ENCODE data around the gene GBA3. TPM values are rescaled to one million over a fixed set of nuclear protein-coding genes. Genes with fewer than 3 reads are reported as not detected.

The GBA3 gene
- total RNA-seq, 2 experiments from 2014 or later, result not detected

DNA sequence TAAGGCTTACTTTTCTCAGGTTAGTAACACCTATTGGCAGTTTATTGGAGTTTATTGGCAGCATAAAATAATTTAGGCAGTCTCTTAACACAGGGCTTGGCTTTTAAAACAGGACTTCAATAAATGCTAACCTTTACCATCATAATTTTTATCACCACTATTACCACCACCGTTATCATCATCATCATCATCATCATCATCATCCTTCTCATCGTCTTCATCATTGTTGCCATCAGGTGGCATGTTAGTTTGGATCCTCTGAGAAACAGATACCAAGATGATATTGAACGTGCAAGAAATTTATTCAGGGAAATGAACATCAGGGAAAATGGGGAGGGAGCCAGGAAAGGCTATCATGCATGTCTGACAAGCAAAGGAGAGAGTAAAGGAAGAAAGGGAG is 16.2 kb downstream of the GBA3 start:
- intact Hi-C loops (cut with micrococcal nuclease), result no loop called here
- no peak for DNase-seq
- Mint-ChIP-seq H3K27ac (no peak overlapping the region), H3K4me3 (no peak overlapping the region), H3K4me1 (ENCODE audit: low read depth) (no peaks in the 10 kb centered on the region), H3K27me3 (peaks cover 2% of the 10 kb centered on the region), H3K9me3 (no peaks in the 10 kb centered on the region), H3K36me3 (no peaks in the 10 kb centered on the region)
- ChIA-PET POLR2A (no interaction called here), CTCF (no interaction called here)

GRCh38 chr4:22712105-22712504 is 19.4 kb downstream of the GBA3 start:
- intact Hi-C loops (cut with micrococcal nuclease), result no loop called here
- CTCF ChIA-PET, result no interaction called here
- H3K4me3 Mint-ChIP-seq, result no peak overlapping the region
- H3K9me3 Mint-ChIP-seq, result no peaks in the 10 kb centered on the region
- POLR2A ChIA-PET, result no interaction called here
- no peak for DNase-seq
- H3K27ac Mint-ChIP-seq, result no peak overlapping the region
- H3K27me3 Mint-ChIP-seq, result peaks cover 2% of the 10 kb centered on the region
- no peaks in the 10 kb centered on the region for H3K36me3 Mint-ChIP-seq
- no peaks in the 10 kb centered on the region for H3K4me1 Mint-ChIP-seq (ENCODE audit: low read depth)

DNA sequence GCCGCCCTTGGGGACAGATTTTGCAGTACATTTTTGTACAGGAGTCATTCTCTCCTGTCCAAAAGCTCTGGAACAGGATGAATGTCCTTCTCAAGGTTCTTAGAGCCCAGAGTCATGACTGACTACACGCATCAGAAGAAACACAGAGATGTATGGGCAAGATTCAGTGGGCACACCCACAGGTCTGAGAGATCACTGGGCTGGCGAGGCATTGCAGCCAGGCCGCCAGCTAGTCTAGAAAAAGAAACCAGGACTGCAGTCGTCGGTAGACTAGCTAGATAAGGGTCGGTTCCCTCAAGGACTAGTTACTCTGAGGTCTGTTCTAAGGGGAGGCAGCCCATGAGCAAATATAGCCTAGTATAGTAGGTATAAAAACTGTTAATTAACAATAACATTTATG is 19.8 kb downstream of the GBA3 start:
- Mint-ChIP-seq H3K27me3 (peaks cover 2% of the 10 kb centered on the region), H3K27ac (no peak overlapping the region), H3K4me3 (no peak overlapping the region), H3K4me1 (ENCODE audit: low read depth) (no peaks in the 10 kb centered on the region), H3K9me3 (no peaks in the 10 kb centered on the region), H3K36me3 (no peaks in the 10 kb centered on the region)
- intact Hi-C loops (cut with micrococcal nuclease), result no loop called here
- ChIA-PET CTCF (no interaction called here), POLR2A (no interaction called here)
- DNase-seq, result no peak

DNA sequence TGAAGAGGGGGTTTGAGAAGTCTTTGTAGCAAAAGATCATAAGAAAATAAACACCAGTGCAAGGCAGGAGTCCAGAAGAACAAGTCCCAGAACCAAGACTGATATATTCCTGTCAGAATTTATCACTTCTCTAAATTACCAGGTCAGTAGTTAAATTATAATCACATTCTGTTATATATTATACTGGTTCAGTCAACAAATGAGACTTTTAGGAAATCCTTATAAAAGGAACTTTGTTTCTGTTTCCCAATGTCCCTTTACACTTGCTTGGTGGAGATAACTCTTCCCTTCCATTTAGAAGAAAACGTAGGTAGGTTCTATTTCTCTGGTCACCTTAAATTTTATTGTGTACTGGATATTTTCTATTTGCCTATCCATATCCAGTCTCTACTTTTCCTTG is 21.1 kb downstream of the GBA3 start:
- no peaks in the 10 kb centered on the region for H3K4me1 Mint-ChIP-seq (ENCODE audit: low read depth)
- no peak overlapping the region for H3K4me3 Mint-ChIP-seq
- intact Hi-C loops (cut with micrococcal nuclease), result no loop called here
- no peaks in the 10 kb centered on the region for H3K9me3 Mint-ChIP-seq
- no peaks in the 10 kb centered on the region for H3K36me3 Mint-ChIP-seq
- ChIA-PET POLR2A (no interaction called here), CTCF (no interaction called here)
- DNase-seq, result no peak
- H3K27ac Mint-ChIP-seq, result no peak overlapping the region
- no peaks in the 10 kb centered on the region for H3K27me3 Mint-ChIP-seq

GRCh38 chr4:22719218-22719617 is 26.5 kb downstream of the GBA3 start:
- ChIA-PET POLR2A (no interaction called here), CTCF (no interaction called here)
- no peak overlapping the region for H3K27ac Mint-ChIP-seq
- no peak for DNase-seq
- no peaks in the 10 kb centered on the region for H3K27me3 Mint-ChIP-seq
- no peak overlapping the region for H3K4me3 Mint-ChIP-seq
- intact Hi-C loops (cut with micrococcal nuclease), result no loop called here
- peaks cover 4% of the 10 kb centered on the region for H3K9me3 Mint-ChIP-seq
- H3K4me1 Mint-ChIP-seq (ENCODE audit: low read depth), result no peaks in the 10 kb centered on the region
- H3K36me3 Mint-ChIP-seq, result no peaks in the 10 kb centered on the region

GRCh38 chr4:22720091-22720490 is 27.4 kb downstream of the GBA3 start:
- H3K9me3 Mint-ChIP-seq, result peaks cover 4% of the 10 kb centered on the region
- intact Hi-C loops (cut with micrococcal nuclease), result no loop called here
- DNase-seq, result no peak
- H3K27me3 Mint-ChIP-seq, result no peaks in the 10 kb centered on the region
- H3K27ac Mint-ChIP-seq, result no peak overlapping the region
- H3K36me3 Mint-ChIP-seq, result no peaks in the 10 kb centered on the region
- CTCF ChIA-PET, result no interaction called here
- H3K4me3 Mint-ChIP-seq, result no peak overlapping the region
- POLR2A ChIA-PET, result no interaction called here
- no peaks in the 10 kb centered on the region for H3K4me1 Mint-ChIP-seq (ENCODE audit: low read depth)

- H3K27ac Mint-ChIP-seq, result no peak overlapping the region
- POLR2A ChIA-PET, result no interaction called here
- no peaks in the 10 kb centered on the region for H3K27me3 Mint-ChIP-seq
- H3K4me1 Mint-ChIP-seq (ENCODE audit: low read depth), result no peaks in the 10 kb centered on the region
- CTCF ChIA-PET, result no interaction called here
- no peak for DNase-seq
- intact Hi-C loops (cut with micrococcal nuclease), result no loop called here
- H3K4me3 Mint-ChIP-seq, result no peak overlapping the region
- no peaks in the 10 kb centered on the region for H3K36me3 Mint-ChIP-seq
- peaks cover 4% of the 10 kb centered on the region for H3K9me3 Mint-ChIP-seq
Measured at GRCh38 chr4:22721204-22721603, 28.5 kb downstream of the GBA3 start.

- intact Hi-C loops (cut with micrococcal nuclease), result no loop called here
- H3K9me3 Mint-ChIP-seq, result peaks cover 5% of the 10 kb centered on the region
Measured at GRCh38 chr4:22730021-22730420, 37.3 kb downstream of the GBA3 start.

GRCh38 chr4:22733816-22734215 is 41.1 kb downstream of the GBA3 start:
- H3K36me3 Mint-ChIP-seq, result no peaks in the 10 kb centered on the region
- CTCF ChIA-PET, result no interaction called here
- POLR2A ChIA-PET, result no interaction called here
- no peak overlapping the region for H3K4me3 Mint-ChIP-seq
- no peak for DNase-seq
- peaks cover 2% of the 10 kb centered on the region for H3K9me3 Mint-ChIP-seq
- H3K27me3 Mint-ChIP-seq, result no peaks in the 10 kb centered on the region
- no peak overlapping the region for H3K27ac Mint-ChIP-seq
- intact Hi-C loops (cut with micrococcal nuclease), result no loop called here
- no peaks in the 10 kb centered on the region for H3K4me1 Mint-ChIP-seq (ENCODE audit: low read depth)

More at GRCh38 chr4:22730021-22730420, 37.3 kb downstream of the GBA3 start:
- ChIA-PET CTCF (no interaction called here), POLR2A (no interaction called here)
- Mint-ChIP-seq H3K36me3 (no peaks in the 10 kb centered on the region), H3K4me3 (no peak overlapping the region), H3K27me3 (no peaks in the 10 kb centered on the region), H3K27ac (no peak overlapping the region), H3K4me1 (ENCODE audit: low read depth) (no peaks in the 10 kb centered on the region)
- no peak for DNase-seq

DNA sequence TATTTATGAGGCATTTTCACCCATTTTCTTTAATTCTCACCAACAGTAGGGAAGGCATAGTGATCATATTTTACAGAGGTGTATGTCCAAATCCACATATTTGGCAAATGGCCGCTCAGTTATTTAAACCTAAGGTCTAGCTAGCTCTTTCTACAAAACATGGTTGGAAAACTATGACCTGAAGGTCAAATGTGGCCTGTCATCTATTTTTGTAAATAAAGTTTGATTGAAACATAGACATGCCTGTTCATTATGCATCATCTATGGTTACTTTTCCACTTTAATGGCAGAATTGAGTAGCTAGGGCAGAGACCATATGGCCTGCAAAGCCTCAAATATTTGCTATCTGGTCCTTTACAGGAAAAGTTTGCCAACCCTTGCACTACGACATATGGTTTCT is 44.2 kb downstream of the GBA3 start:
- H3K4me1 Mint-ChIP-seq (ENCODE audit: low read depth), result no peaks in the 10 kb centered on the region
- no peaks in the 10 kb centered on the region for H3K36me3 Mint-ChIP-seq
- no peak for DNase-seq
- no peak overlapping the region for H3K4me3 Mint-ChIP-seq
- no peak overlapping the region for H3K27ac Mint-ChIP-seq
- POLR2A ChIA-PET, result no interaction called here
- H3K27me3 Mint-ChIP-seq, result no peaks in the 10 kb centered on the region
- CTCF ChIA-PET, result no interaction called here
- intact Hi-C loops (cut with micrococcal nuclease), result no loop called here
- H3K9me3 Mint-ChIP-seq, result peaks cover 3% of the 10 kb centered on the region

- no peak overlapping the region for H3K27ac Mint-ChIP-seq
- H3K36me3 Mint-ChIP-seq, result no peaks in the 10 kb centered on the region
- no peak for DNase-seq
- H3K4me1 Mint-ChIP-seq (ENCODE audit: low read depth), result no peaks in the 10 kb centered on the region
- H3K27me3 Mint-ChIP-seq, result no peaks in the 10 kb centered on the region
- no peak overlapping the region for H3K4me3 Mint-ChIP-seq
- intact Hi-C loops (cut with micrococcal nuclease), result no loop called here
- CTCF ChIA-PET, result no interaction called here
- H3K9me3 Mint-ChIP-seq, result peaks cover 3% of the 10 kb centered on the region
- POLR2A ChIA-PET, result no interaction called here
Measured at GRCh38 chr4:22739968-22740367, 47.2 kb downstream of the GBA3 start.

DNA sequence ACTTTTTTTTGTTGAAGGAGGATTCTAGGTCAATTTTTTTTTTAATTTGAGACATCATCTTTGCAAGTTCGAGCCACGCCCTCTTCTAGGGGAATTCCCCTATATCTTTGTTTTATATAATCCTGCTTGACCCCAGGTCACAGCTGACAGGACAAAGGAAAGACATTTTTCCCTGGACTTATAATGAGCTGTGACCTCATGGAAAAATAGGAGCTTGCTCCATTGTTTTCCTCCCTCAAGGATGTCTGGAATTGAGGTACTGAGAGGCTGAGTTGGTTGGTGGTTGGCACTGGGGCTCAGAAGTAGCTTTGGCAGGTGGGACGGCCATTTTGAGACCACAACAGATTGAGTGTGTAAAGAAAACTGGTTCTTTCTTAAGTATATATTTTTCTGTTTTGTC is 49.0 kb downstream of the GBA3 start:
- ChIA-PET CTCF (no interaction called here), POLR2A (no interaction called here)
- Mint-ChIP-seq H3K4me3 (no peak overlapping the region), H3K27me3 (no peaks in the 10 kb centered on the region), H3K9me3 (peaks cover 3% of the 10 kb centered on the region), H3K27ac (no peak overlapping the region), H3K4me1 (ENCODE audit: low read depth) (no peaks in the 10 kb centered on the region), H3K36me3 (no peaks in the 10 kb centered on the region)
- DNase-seq, result no peak
- intact Hi-C loops (cut with micrococcal nuclease), result no loop called here

- ChIA-PET CTCF (no interaction called here), POLR2A (no interaction called here)
- H3K36me3 Mint-ChIP-seq, result no peaks in the 10 kb centered on the region
- no peak for DNase-seq
- no peaks in the 10 kb centered on the region for H3K27me3 Mint-ChIP-seq
- no peak overlapping the region for H3K4me3 Mint-ChIP-seq
- H3K9me3 Mint-ChIP-seq, result peaks cover 3% of the 10 kb centered on the region
- intact Hi-C loops (cut with micrococcal nuclease), result no loop called here
- no peaks in the 10 kb centered on the region for H3K4me1 Mint-ChIP-seq (ENCODE audit: low read depth)
- H3K27ac Mint-ChIP-seq, result no peak overlapping the region
Measured at GRCh38 chr4:22743290-22743689, 50.6 kb downstream of the GBA3 start.

- Mint-ChIP-seq H3K36me3 (no peaks in the 10 kb centered on the region), H3K4me1 (ENCODE audit: low read depth) (no peaks in the 10 kb centered on the region), H3K27me3 (no peaks in the 10 kb centered on the region), H3K4me3 (no peak overlapping the region), H3K9me3 (peaks cover 3% of the 10 kb centered on the region), H3K27ac (no peak overlapping the region)
- POLR2A ChIA-PET, result no interaction called here
- intact Hi-C loops (cut with micrococcal nuclease), result no loop called here
- CTCF ChIA-PET, result no interaction called here
- DNase-seq, result no peak
Measured at GRCh38 chr4:22744478-22745062, 51.8 kb downstream of the GBA3 start.
